AG09309 (cell line): ENCODE measurements around the gene MYLK2.

ENCODE experiments used
- DNase-seq: peaks from one replicate; pipeline ENCODE4 v3.0.0-alpha.2; 2010; ENCODE audit warnings: low read depth
- H3K4me3 ChIP-seq: 2 replicates; pipeline ENCODE4 v1.5.1; 2011; ENCODE audit warnings: mild to moderate bottlenecking, low read depth, low read length, moderate library complexity; ENCODE audit not compliant: control insufficient read depth
- TF ChIP-seq, protein P1 (sequence below): IDR thresholded peaks from 2 replicates; pipeline ENCODE4 v1.5.1; 2011; ENCODE audit warnings: mild to moderate bottlenecking, low read depth, low read length, inconsistent platforms; ENCODE audit not compliant: insufficient read depth, control insufficient read depth; ENCODE audit errors: missing control alignments

MYLK2 gene

DNA sequence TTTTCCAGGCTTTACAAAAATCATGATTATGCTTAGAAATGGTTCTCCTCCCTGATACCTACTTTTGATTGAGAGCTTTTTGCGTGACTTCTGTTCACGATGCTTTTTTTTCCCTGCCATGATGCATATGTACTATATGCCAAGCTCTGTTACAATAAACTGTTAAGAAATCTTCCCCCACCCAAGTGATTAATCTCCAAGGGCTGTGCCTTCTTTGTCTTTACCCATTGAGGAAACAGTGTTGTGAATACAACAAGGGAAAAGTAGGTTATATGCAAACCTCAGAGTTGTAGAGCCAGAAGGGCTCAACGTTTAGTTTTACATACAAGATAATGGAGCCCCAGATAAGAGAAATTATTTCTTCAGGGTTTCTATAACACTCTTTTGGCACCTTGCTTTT is 34.1 kb upstream of the MYLK2 start:
- DNase-seq, result no peak
- H3K4me3 ChIP-seq, result no peak overlapping the region
- TF ChIP-seq, protein P1, sequence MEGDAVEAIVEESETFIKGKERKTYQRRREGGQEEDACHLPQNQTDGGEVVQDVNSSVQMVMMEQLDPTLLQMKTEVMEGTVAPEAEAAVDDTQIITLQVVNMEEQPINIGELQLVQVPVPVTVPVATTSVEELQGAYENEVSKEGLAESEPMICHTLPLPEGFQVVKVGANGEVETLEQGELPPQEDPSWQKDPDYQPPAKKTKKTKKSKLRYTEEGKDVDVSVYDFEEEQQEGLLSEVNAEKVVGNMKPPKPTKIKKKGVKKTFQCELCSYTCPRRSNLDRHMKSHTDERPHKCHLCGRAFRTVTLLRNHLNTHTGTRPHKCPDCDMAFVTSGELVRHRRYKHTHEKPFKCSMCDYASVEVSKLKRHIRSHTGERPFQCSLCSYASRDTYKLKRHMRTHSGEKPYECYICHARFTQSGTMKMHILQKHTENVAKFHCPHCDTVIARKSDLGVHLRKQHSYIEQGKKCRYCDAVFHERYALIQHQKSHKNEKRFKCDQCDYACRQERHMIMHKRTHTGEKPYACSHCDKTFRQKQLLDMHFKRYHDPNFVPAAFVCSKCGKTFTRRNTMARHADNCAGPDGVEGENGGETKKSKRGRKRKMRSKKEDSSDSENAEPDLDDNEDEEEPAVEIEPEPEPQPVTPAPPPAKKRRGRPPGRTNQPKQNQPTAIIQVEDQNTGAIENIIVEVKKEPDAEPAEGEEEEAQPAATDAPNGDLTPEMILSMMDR, result no peak

DNA sequence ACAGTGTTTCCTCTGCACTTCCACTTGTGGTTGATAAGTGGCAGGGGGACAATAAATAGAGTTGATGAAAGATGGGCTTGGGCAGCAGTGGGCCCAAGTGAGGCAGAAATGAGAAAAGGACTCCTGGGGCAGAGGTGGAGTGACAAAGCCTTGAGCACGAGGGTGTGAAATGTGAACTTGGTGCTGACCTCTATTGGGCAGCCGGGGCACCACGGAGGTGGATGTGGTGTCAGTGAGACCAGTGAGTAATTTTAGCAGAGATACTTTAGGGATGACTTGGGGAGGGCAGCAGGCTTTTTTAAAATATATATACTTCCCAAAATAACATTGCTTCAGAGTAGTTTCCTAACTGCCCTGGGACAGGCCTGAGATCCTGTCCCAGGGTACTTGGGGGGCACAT is 30.6 kb upstream of the MYLK2 start:
- DNase-seq, result no peak
- TF ChIP-seq, protein P1, result peak; percentile 22
- no peak overlapping the region for H3K4me3 ChIP-seq

DNA sequence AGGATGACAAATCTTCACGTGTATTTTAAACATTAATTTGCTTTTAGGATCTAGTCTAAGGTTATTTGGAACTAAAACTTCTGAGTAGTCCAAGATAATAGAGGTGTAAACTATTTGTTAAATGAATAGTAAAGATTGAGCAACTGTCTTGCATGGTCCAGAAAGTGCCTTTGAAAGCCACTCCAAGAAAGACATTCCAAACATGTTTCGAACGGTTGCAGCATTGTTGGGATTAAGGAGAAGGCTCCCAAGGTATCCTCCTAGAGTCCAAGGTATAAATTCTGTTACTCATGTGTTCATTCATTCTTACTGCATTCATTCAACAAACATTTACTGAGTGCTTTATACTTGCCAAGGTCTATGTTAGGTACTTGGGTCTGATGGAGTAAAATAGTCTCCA is 28.8 kb upstream of the MYLK2 start:
- no peak for DNase-seq
- no peak overlapping the region for H3K4me3 ChIP-seq
- TF ChIP-seq, protein P1, result no peak

DNA sequence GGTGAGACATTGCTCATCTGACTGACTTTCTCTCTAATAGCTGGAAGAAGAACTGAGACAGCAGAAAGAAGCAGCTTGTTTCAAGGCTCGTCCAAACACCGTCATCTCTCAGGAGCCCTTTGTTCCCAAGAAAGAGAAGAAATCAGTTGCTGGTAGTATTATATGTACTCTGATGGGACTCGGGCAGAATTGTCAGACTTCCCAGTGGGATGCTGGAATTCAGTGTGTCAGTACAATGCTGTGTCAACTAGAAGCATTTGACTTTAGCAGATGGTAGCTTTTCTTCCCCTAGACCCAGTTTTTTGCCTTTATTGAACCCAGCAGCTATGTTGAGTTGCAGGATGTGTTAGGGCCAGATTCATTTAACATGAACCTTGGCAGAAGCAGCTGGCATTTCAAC is 21.8 kb upstream of the MYLK2 start:
- H3K4me3 ChIP-seq, result no peak overlapping the region
- DNase-seq, result no peak
- TF ChIP-seq, protein P1, result no peak

DNA sequence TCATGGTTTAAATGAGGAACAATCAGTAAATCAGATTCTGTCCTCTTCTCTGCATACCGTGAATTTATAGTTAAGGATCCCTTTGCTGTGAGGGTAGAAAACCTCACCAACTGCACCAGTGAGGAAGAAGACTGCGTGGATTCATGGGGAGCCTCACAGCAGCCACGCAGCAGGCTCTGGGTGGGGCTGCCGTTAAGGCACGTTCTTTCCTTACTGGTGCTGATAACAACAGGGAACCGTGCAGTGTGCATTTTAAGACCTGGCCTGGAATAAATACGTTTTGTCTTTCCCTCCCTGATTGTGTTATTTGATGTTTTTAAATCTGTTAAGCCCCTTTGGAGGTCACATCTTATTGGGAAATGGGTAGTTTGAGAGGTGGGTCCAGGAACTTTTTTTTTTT is 17.6 kb upstream of the MYLK2 start:
- no peak for DNase-seq
- TF ChIP-seq, protein P1, result no peak
- no peak overlapping the region for H3K4me3 ChIP-seq

DNA sequence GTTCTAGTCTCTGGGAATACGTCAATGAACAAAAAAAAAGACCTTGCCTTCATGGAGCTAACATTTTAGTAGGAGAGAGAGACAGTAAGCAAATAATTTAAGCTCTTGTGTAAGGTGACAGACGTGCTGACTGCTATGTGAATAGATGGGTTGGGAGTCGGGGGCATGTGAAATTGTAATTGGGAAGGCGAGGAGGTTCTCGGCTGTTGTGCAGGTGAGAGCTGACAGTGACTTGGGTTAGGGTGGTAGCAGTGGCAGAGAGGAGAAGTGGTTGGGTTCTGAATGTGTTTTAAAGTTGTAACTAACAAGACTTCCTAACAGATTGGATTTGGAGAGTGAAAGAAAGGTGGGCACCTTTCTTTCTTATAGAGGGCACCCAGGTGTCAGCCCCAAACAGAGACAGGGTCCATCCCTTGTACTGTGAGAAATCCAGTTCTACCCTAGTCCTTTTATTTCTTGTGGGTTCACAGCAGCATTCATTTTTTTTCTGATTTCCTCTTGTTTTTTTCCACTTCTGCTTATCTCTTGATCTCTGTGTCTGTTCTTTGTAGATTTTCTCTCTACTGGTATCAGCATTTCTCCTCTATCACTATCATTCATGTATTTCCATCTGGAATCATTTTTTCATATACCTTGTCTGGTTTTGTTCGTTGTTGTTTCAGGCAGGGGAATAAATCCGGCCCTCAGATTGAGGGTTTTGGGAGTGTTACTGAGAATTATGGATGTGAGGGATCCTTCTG is 15.4 kb upstream of the MYLK2 start:
- no peak overlapping the region for H3K4me3 ChIP-seq
- DNase-seq, result no peak
- TF ChIP-seq, protein P1, result no peak
